ENCODE data around the gene CHCHD6. TPM values are rescaled to one million over a fixed set of nuclear protein-coding genes. Genes with fewer than 3 reads are reported as not detected.

CHCHD6 gene
- total RNA-seq, 1 experiment from 2014 or later: 36.3 TPM

GRCh38 chr3:126987129-126987528 is 283.1 kb downstream of the CHCHD6 start:
- Histone ChIP-seq H3K9me2 (ENCODE audit: insufficient read depth) (no peaks in the 10 kb centered on the region), H3K4me2 (ENCODE audit: low read length) (no peak overlapping the region), H3K9ac (ENCODE audit: low read length) (no peak overlapping the region), H2AFZ (ENCODE audit: low read depth, low read length, poor library complexity, severe bottlenecking) (no peak overlapping the region), H3K9me3 (ENCODE audit: control insufficient read depth in 1 of 2, insufficient read depth in 1 of 2, low read depth in 1 of 2, low read length in 2 of 2) (no peaks in the 10 kb centered on the region), H3K4me3 (replicated peaks in 1 of 2; ENCODE audit: low read depth in 1 of 2, low read length in 2 of 2) (no peak overlapping the region), H3K4me1 (ENCODE audit: control insufficient read depth in 1 of 2, insufficient read depth in 2 of 2, low read length in 2 of 2) (peaks cover 0 to 13% of the 10 kb centered on the region in 2 experiments; a peak in 2 of 4 replicates), H3K27me3 (ENCODE audit: insufficient read depth, low read length) (no peaks in the 10 kb centered on the region), H3K36me3 (ENCODE audit: control insufficient read depth in 1 of 2, insufficient read depth in 2 of 2, low read length in 2 of 2) (peaks cover 0 to 10% of the 10 kb centered on the region in 2 experiments; a peak in 2 of 4 replicates), H3K27ac (ENCODE audit: low read depth, low read length) (no peak overlapping the region), H4K20me1 (ENCODE audit: insufficient read depth) (no peaks in the 10 kb centered on the region), H3K79me2 (ENCODE audit: insufficient read depth, low read length) (peaks cover 59% of the 10 kb centered on the region)
- ATAC-seq (no peak), DNase-seq (ENCODE audit: low read depth, low spot score) (no peak)
- ChIA-PET POLR2A (no interaction called here), CTCF (no interaction called here), RAD21 (ENCODE audit: low non-redundant PET in 1 of 2, low total read pairs in 2 of 2, uncharacterized antibody in 2 of 2, unreplicated experiment in 2 of 2) (no interaction called here)
- TF ChIP-seq, protein P1, sequence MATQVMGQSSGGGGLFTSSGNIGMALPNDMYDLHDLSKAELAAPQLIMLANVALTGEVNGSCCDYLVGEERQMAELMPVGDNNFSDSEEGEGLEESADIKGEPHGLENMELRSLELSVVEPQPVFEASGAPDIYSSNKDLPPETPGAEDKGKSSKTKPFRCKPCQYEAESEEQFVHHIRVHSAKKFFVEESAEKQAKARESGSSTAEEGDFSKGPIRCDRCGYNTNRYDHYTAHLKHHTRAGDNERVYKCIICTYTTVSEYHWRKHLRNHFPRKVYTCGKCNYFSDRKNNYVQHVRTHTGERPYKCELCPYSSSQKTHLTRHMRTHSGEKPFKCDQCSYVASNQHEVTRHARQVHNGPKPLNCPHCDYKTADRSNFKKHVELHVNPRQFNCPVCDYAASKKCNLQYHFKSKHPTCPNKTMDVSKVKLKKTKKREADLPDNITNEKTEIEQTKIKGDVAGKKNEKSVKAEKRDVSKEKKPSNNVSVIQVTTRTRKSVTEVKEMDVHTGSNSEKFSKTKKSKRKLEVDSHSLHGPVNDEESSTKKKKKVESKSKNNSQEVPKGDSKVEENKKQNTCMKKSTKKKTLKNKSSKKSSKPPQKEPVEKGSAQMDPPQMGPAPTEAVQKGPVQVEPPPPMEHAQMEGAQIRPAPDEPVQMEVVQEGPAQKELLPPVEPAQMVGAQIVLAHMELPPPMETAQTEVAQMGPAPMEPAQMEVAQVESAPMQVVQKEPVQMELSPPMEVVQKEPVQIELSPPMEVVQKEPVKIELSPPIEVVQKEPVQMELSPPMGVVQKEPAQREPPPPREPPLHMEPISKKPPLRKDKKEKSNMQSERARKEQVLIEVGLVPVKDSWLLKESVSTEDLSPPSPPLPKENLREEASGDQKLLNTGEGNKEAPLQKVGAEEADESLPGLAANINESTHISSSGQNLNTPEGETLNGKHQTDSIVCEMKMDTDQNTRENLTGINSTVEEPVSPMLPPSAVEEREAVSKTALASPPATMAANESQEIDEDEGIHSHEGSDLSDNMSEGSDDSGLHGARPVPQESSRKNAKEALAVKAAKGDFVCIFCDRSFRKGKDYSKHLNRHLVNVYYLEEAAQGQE (IDR thresholded peaks at IDR 0.05; ENCODE audit: low read depth): no peak
- TF ChIP-seq TCF7L2 (IDR thresholded peaks at IDR 0.05; ENCODE audit: borderline replicate concordance, extremely low read depth, insufficient read depth, insufficient read length) (no peak), POLR2AphosphoS5 (IDR thresholded peaks at IDR 0.05; ENCODE audit: low read depth, low read length) (no peak), ZFX (IDR thresholded peaks at IDR 0.05) (no peak), RAD21 (IDR thresholded peaks at IDR 0.05; ENCODE audit: low read depth) (no peak), CTCF (IDR thresholded peaks at IDR 0.05 in 2 of 3, conservative IDR thresholded peaks at IDR 0.05 in 1 of 3; ENCODE audit: borderline replicate concordance in 1 of 3, insufficient read depth in 1 of 3, low read depth in 2 of 3, low read length in 2 of 3) (no peak), POLR2A (IDR thresholded peaks at IDR 0.05; ENCODE audit: borderline replicate concordance, extremely low read depth, insufficient read depth, insufficient read length) (no peak), YY1 (IDR thresholded peaks at IDR 0.05; ENCODE audit: extremely low read depth, insufficient replicate concordance, low read depth, low read length) (no peak), ZNF274 (IDR thresholded peaks at IDR 0.05; ENCODE audit: low read depth, low read length) (no peak), FOSL1 (IDR thresholded peaks at IDR 0.05; ENCODE audit: low read depth) (no peak)
- TF ChIP-seq, protein P2, sequence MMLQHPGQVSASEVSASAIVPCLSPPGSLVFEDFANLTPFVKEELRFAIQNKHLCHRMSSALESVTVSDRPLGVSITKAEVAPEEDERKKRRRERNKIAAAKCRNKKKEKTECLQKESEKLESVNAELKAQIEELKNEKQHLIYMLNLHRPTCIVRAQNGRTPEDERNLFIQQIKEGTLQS (IDR thresholded peaks at IDR 0.05): no peak
- TF ChIP-seq, protein P3, sequence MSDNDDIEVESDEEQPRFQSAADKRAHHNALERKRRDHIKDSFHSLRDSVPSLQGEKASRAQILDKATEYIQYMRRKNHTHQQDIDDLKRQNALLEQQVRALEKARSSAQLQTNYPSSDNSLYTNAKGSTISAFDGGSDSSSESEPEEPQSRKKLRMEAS (IDR thresholded peaks at IDR 0.05): no peak
- BruUV-seq (replicated peaks): no TSS peak
- intact Hi-C loops (cut with micrococcal nuclease): loop anchor here (10.0 kb wide), 1 partner anchor 468 kb away; no protein-coding TSS in a partner anchor

All from HCT116 (cell line).